Omental fat pad (tissue), 4 donors: ENCODE data around the gene CAMSAP2. TPM values are rescaled to one million over a fixed set of nuclear protein-coding genes. Genes with fewer than 3 reads are reported as not detected.

ENCODE experiments used
- ATAC-seq: fragments of 150-250 bp; one replicate; pipeline ENCODE4 v1.9.1; 2016; ENCODE audit warnings: mild to moderate bottlenecking, moderate library complexity; ENCODE audit not compliant: low FRiP score
- DNase-seq: peaks from one replicate; pipeline ENCODE4 v3.0.0-alpha.2; 2019; ENCODE audit warnings: low spot score
- total RNA-seq, 4 donors: library from RNA; depleted of rRNA; stranded (reverse); fragments of >200 nt; gene quantifications; one replicate each; pipeline ENCODE4 v1.1.0, GENCODE V29; 2016
- TF ChIP-seq, protein P1 (sequence below), 3 donors: fragments of 450-650 bp; IDR thresholded peaks; one replicate each; pipeline ENCODE4 v1.5.1; 2016 to 2017; ENCODE audit warnings: antibody characterized with exemption in 3 of 3, mild to moderate bottlenecking in 3 of 3, moderate library complexity in 2 of 3

CAMSAP2 gene
- total RNA-seq, 4 donors from 2014 or later = 37.2 to 65.2 (median 44.5) TPM

DNA sequence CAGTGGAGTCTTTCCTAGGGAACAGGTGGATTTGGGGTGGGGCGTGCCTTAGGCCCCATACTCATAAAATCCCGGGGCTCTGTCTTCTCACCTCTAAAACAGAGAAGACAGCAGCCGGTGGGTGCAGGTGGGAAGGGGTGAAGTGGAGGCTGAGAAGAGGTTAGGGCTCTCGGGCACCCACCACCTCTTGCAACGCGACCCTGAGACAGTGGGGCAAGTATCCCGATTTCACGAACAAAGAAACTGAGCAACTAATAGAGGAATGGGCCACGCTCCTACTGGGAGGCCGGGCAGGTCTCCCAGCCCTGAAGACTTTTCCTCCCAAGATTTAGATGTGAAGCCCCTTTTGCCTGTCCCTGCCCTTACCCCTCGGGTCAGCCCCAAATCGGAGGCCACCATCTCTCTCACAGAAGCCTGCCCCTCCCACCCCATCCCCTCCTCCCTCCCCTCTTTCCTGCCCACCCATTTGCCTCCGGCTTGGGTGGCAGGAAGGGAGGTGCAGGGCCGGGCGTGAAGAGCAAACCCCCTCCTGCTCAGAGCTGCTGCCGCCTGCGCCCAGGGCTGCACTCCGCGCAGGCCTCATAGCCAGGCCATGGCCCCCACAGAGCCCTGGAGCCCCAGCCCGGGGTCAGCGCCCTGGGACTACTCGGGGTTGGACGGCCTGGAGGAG, 133.9 kb downstream of the CAMSAP2 start, which contains the start of gene GPR25:
Gene GPR25 (plus strand): TSS at position 536 of the 670 bp plus-strand sequence. CDS start 57 bp downstream, at position 593.
- no peak for DNase-seq
- no peak for ATAC-seq
- TF ChIP-seq, protein P1, sequence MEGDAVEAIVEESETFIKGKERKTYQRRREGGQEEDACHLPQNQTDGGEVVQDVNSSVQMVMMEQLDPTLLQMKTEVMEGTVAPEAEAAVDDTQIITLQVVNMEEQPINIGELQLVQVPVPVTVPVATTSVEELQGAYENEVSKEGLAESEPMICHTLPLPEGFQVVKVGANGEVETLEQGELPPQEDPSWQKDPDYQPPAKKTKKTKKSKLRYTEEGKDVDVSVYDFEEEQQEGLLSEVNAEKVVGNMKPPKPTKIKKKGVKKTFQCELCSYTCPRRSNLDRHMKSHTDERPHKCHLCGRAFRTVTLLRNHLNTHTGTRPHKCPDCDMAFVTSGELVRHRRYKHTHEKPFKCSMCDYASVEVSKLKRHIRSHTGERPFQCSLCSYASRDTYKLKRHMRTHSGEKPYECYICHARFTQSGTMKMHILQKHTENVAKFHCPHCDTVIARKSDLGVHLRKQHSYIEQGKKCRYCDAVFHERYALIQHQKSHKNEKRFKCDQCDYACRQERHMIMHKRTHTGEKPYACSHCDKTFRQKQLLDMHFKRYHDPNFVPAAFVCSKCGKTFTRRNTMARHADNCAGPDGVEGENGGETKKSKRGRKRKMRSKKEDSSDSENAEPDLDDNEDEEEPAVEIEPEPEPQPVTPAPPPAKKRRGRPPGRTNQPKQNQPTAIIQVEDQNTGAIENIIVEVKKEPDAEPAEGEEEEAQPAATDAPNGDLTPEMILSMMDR (IDR thresholded peaks at IDR 0.05) = no peak

DNA sequence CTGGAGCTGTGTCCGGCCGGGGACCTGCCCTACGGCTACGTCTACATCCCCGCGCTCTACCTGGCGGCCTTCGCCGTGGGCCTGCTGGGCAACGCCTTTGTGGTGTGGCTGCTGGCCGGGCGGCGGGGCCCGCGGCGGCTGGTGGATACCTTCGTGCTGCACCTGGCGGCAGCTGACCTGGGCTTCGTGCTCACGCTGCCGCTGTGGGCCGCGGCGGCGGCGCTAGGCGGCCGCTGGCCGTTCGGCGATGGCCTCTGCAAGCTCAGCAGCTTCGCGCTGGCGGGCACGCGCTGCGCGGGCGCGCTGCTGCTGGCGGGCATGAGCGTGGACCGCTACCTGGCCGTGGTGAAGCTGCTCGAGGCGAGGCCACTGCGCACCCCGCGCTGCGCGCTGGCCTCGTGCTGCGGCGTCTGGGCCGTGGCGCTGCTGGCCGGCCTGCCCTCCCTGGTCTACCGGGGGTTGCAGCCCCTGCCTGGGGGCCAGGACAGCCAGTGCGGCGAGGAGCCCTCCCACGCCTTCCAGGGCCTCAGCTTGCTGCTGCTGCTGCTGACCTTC, 134.5 kb downstream of the CAMSAP2 start:
- ATAC-seq = no peak
- TF ChIP-seq, protein P1 (IDR thresholded peaks at IDR 0.05) = no peak
- DNase-seq = no peak

DNA sequence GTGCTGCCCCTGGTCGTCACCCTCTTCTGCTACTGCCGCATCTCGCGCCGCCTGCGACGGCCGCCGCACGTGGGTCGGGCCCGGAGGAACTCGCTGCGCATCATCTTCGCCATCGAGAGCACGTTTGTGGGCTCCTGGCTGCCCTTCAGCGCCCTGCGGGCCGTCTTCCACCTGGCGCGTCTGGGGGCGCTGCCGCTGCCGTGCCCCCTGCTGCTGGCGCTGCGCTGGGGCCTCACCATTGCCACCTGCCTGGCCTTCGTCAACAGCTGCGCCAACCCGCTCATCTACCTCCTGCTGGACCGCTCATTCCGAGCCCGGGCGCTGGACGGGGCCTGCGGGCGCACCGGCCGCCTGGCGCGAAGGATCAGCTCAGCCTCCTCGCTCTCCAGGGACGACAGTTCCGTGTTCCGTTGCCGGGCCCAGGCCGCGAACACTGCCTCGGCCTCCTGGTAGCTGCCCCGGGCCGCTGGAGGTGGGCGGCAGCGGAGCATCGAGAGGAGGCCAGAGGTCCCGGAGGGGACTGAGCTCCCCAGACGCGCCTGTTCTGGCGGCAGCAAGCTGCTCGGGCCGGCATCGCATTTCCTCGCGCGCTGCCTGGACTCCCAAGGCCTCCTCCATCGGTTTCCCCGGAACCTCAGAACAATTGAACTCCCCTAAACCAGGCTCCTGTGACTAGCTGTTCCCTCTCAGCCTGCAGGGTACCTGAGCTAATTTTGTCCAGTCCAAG, 135.1 kb downstream of the CAMSAP2 start:
- ATAC-seq (no peak), DNase-seq (no peak)

DNA sequence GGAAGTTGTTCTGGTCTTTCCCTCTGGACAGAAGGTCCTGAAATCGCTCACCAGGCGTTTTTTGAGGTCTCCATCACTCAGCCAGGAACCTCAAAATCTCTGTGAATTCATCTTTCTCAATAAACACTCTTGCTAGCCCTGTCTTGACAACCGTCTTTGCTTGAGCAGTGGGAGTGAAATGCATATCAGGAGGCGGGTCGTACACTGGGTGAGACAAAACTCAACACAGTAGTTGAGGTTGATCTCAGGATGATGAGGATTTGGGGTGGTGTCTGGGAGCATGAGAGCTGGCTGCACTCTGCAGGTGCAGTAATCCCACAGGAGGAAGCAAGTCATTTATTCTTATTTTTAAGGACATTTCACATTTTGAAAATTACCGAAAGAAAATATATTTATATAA, 136.0 kb downstream of the CAMSAP2 start:
- ATAC-seq (no peak), DNase-seq (no peak)
- TF ChIP-seq, protein P1 (IDR thresholded peaks at IDR 0.05) = no peak

More for the DNA sequence above, 135.1 kb downstream of the CAMSAP2 start:
- TF ChIP-seq, protein P1 (IDR thresholded peaks at IDR 0.05) = no peak

DNA sequence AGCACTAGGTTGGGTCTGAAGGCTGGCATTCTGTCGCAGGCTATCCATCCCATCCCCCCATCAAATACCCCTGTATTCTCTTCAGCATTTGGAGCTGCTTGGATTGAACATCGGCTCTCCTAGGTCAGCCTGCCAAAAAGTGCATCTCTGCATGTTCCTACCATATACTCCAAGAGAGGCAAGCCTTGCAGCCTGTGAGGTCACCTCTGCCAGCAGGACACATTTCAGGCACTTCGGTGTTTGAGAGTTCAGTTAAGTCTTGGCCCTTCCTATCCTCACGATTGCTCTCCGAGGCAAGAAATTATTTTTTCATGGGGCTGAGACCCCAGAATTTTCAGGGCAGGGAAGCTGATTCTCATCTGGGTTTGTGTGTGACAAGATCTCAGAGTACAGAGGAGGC, 136.7 kb downstream of the CAMSAP2 start:
- TF ChIP-seq, protein P1 (IDR thresholded peaks at IDR 0.05) = no peak
- no peak for DNase-seq
- ATAC-seq = no peak

DNA sequence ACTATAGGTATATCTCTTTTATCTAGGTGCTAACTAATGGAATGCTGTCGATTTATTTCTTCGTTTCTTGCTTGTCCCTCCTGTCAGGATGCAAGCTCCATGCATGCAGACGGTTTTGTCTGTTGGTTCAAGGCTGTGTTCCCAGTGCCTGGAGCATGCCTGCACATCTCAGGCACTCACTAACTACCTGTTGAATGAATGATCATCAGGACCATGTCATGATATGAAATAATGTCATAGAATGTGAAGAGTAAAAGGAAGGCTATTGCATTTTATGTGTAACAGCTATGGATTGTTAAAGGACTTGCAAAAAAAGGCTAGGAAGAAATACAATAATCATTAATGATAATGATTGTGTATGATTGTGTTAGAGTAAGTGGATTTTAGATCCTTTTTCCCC, 138.3 kb downstream of the CAMSAP2 start:
- ATAC-seq = no peak
- no peak for DNase-seq
- TF ChIP-seq, protein P1 (IDR thresholded peaks at IDR 0.05) = no peak
